Colonic mucosa (tissue), 4 donors: Measurements from ENCODE around the gene INAVA. TPM values are rescaled to one million over a fixed set of nuclear protein-coding genes. Genes with fewer than 3 reads are reported as not detected.

Source experiments
- DNase-seq: peaks from one replicate; pipeline ENCODE4 v3.0.0-alpha.2; 2020
- H3K27ac ChIP-seq: fragments of 200-600 bp; one replicate; pipeline ENCODE4 v1.8.0; 2021
- H3K27me3 ChIP-seq: fragments of 200-600 bp; one replicate; pipeline ENCODE4 v1.8.0; 2021
- H3K36me3 ChIP-seq: fragments of 200-600 bp; one replicate; pipeline ENCODE4 v1.8.0; 2021
- H3K4me1 ChIP-seq: fragments of 200-600 bp; one replicate; pipeline ENCODE4 v1.8.0; 2021; ENCODE audit warnings: mild to moderate bottlenecking
- H3K4me3 ChIP-seq: fragments of 200-600 bp; one replicate; pipeline ENCODE4 v1.8.0; 2021
- H3K9ac ChIP-seq, 2 donors: one replicate each; pipeline ENCODE4 v1.7.0; 2013; ENCODE audit warnings: control low read depth in 2 of 2, low read depth in 2 of 2, low read length in 2 of 2
- H3K9me3 ChIP-seq: fragments of 200-600 bp; one replicate; pipeline ENCODE4 v1.8.0; 2021
- CTCF ChIP-seq: fragments of 200-600 bp; IDR thresholded peaks from one replicate; pipeline ENCODE4 v1.8.0; 2022; ENCODE audit warnings: antibody characterized with exemption, mild to moderate bottlenecking
- intact Hi-C: fragments of 100-400 bp; cut with DNase I; formaldehyde crosslinking; loops from one replicate; pipeline ENCODE4 v1.14.1; 2022
- total RNA-seq, 2 donors: library from RNA; stranded (reverse); fragmentation: NEBNext Ultra II Directional in 1 of 2; extraction: Animal tissue kit (Norgen Biotek cat#: 25700) in 1 of 2; gene quantifications; one replicate each; pipeline ENCODE4 v1.2.1, GENCODE V29; 2021
- donor health status: healthy.
- donor health status: DM: no; HTN: no; CAD: no.
- donor health status: DM: no; HTN: no; CAD: no.

INAVA gene
- total RNA-seq, 2 donors from 2014 or later: 127 to 167 TPM

GRCh38 chr1:200903793-200904192, 9.1 kb downstream of the INAVA start:
- no peak for DNase-seq
- no peak overlapping the region for H3K4me3 ChIP-seq
- H3K4me1 ChIP-seq: peaks cover 19% of the 10 kb centered on the region
- H3K27me3 ChIP-seq: no peaks in the 10 kb centered on the region
- peaks cover 5% of the 10 kb centered on the region for H3K36me3 ChIP-seq
- intact Hi-C loops: no loop called here
- no peak overlapping the region for H3K27ac ChIP-seq
- TF ChIP-seq CTCF: no peak
- H3K9me3 ChIP-seq: no peaks in the 10 kb centered on the region
- no peak overlapping the region for H3K9ac ChIP-seq

DNA sequence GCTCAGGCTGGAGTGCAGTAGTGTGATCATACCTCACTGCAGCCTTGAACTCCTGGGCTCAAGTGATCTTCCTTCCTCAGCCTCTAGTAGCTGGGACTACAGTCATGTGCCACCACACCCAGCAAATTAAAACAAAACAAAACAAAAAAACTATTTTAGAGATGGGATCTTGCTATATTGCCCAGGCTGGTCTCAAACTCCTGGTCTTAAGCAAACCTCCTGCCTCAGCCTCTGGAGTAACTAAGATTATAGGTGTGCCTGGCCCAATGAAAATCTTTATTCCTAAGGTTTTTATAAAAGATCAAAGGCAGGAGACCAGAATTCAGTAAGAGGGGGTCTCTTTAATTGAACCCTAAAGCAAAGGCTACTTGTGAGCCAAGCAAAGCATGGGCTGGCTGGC, 10.1 kb downstream of the INAVA start:
- no peaks in the 10 kb centered on the region for H3K27me3 ChIP-seq
- H3K4me3 ChIP-seq: no peak overlapping the region
- no peak overlapping the region for H3K9ac ChIP-seq
- H3K36me3 ChIP-seq: no peaks in the 10 kb centered on the region
- peaks cover 24% of the 10 kb centered on the region for H3K4me1 ChIP-seq
- no peak for TF ChIP-seq CTCF
- no peaks in the 10 kb centered on the region for H3K9me3 ChIP-seq
- intact Hi-C loops: no loop called here
- peak overlapping the region; percentile 46 for H3K27ac ChIP-seq
- DNase-seq: no peak

GRCh38 chr1:200905411-200906052, 10.8 kb downstream of the INAVA start:
- DNase-seq: no peak
- H3K9me3 ChIP-seq: no peaks in the 10 kb centered on the region
- no peaks in the 10 kb centered on the region for H3K27me3 ChIP-seq
- no peaks in the 10 kb centered on the region for H3K36me3 ChIP-seq
- no peak overlapping the region for H3K9ac ChIP-seq
- peaks cover 24% of the 10 kb centered on the region for H3K4me1 ChIP-seq
- peak overlapping the region; percentile 88 for H3K27ac ChIP-seq
- intact Hi-C loops: no loop called here
- H3K4me3 ChIP-seq: no peak overlapping the region
- TF ChIP-seq CTCF: no peak

GRCh38 chr1:200906491-200906890, 11.8 kb downstream of the INAVA start:
- Histone ChIP-seq H3K27ac (peak overlapping the region; percentile 88), H3K36me3 (no peaks in the 10 kb centered on the region), H3K9me3 (no peaks in the 10 kb centered on the region), H3K9ac (peak overlapping the region in 1 of 2 donors; percentile 41), H3K4me1 (peaks cover 24% of the 10 kb centered on the region), H3K4me3 (no peak overlapping the region), H3K27me3 (no peaks in the 10 kb centered on the region)
- DNase-seq: no peak
- TF ChIP-seq CTCF: no peak
- intact Hi-C loops: no loop called here

DNA sequence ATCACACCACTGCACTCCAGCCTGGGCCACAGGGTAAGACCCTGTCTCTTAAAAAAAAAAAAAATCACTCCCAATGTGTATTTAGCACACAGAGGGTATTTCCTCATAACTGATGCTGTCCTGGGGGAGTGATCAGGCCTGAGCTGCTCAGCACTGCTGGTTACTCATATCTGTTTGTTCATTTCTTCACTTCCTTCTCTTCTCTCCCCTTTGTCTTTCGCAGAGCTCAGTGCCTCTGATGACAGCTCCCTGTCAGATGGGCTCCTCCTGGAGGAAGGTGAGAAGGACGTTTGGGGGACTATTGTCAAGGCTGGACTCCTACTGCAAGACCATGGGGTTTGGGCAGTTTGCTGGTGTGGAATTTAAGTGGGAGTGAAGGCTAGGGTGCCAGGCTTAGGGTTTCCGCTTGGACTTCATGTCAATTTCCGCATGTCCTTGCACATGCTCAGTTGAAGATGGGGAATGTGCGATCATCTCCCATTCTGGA, 13.0 kb downstream of the INAVA start:
- H3K9me3 ChIP-seq: no peaks in the 10 kb centered on the region
- H3K9ac ChIP-seq: peak overlapping the region; percentile 32 to 41
- no peak for DNase-seq
- TF ChIP-seq CTCF: no peak
- H3K4me3 ChIP-seq: no peak overlapping the region
- peak overlapping the region; percentile 88 for H3K27ac ChIP-seq
- H3K27me3 ChIP-seq: no peaks in the 10 kb centered on the region
- H3K4me1 ChIP-seq: peaks cover 24% of the 10 kb centered on the region
- intact Hi-C loops: no loop called here
- H3K36me3 ChIP-seq: no peaks in the 10 kb centered on the region
